Activated CD4-positive, alpha-beta T cell treated with anti-CD3 and anti-CD28 coated beads, Interleukin-2, Interleukin-4, amounts not matched to agents 100 ng/mL and 50 ng/mL, durations not matched to agents 16 hours and 8 hours (primary cell): ENCODE results near the gene LEF1.

Experiments
- DNase-seq: peaks from one replicate; pipeline ENCODE4 v3.0.0-alpha.2; 2020; ENCODE audit warnings: low spot score

Gene LEF1

GRCh38 chr4:108109997-108110416 is 58.7 kb downstream of the LEF1 start:
- DNase-seq, result no peak

- no peak for DNase-seq
Measured at GRCh38 chr4:108109111-108109510, 59.6 kb downstream of the LEF1 start.

GRCh38 chr4:108107729-108108382 is 60.9 kb downstream of the LEF1 start:
- DNase-seq, result peak; percentile 86

GRCh38 chr4:108107101-108107500 is 61.6 kb downstream of the LEF1 start:
- no peak for DNase-seq

- no peak for DNase-seq
Measured at GRCh38 chr4:108106186-108106585, 62.5 kb downstream of the LEF1 start.

GRCh38 chr4:108103099-108103862 is 65.5 kb downstream of the LEF1 start:
- DNase-seq, result no peak

GRCh38 chr4:108100827-108101226 is 67.9 kb downstream of the LEF1 start:
- no peak for DNase-seq

GRCh38 chr4:108099838-108100237 is 68.9 kb downstream of the LEF1 start:
- DNase-seq, result peak; percentile 31

GRCh38 chr4:108097990-108098553 is 70.7 kb downstream of the LEF1 start:
- no peak for DNase-seq

GRCh38 chr4:108094923-108095482 is 73.7 kb downstream of the LEF1 start:
- DNase-seq, result no peak

GRCh38 chr4:108094131-108094530 is 74.6 kb downstream of the LEF1 start:
- DNase-seq, result no peak

GRCh38 chr4:108092288-108092687 is 76.4 kb downstream of the LEF1 start:
- DNase-seq, result no peak

- DNase-seq, result no peak
Measured at GRCh38 chr4:108087293-108087967, 81.3 kb downstream of the LEF1 start.

- no peak for DNase-seq
Measured at GRCh38 chr4:108081256-108081655, 87.5 kb downstream of the LEF1 start.

- DNase-seq, result no peak
Measured at GRCh38 chr4:108080747-108081146, 88.0 kb downstream of the LEF1 start.

- no peak for DNase-seq
Measured at GRCh38 chr4:108078024-108078733, 90.6 kb downstream of the LEF1 start.

- peak; percentile 20 for DNase-seq
Measured at GRCh38 chr4:108072300-108072699, 96.4 kb downstream of the LEF1 start.

GRCh38 chr4:108070775-108071174 is 98.0 kb downstream of the LEF1 start:
- no peak for DNase-seq

- no peak for DNase-seq
Measured at GRCh38 chr4:108068442-108068841, 100.3 kb downstream of the LEF1 start.

- DNase-seq, result no peak
Measured at GRCh38 chr4:108060686-108061321, 107.9 kb downstream of the LEF1 start.

GRCh38 chr4:108060164-108060563 is 108.6 kb downstream of the LEF1 start:
- no peak for DNase-seq
